CD8-positive, alpha-beta memory T cell (primary cell): ENCODE results near the gene MECR. TPM values are rescaled to one million over a fixed set of nuclear protein-coding genes. Genes with fewer than 3 reads are reported as not detected.

Experiments used
- CTCF ChIA-PET: fragments of 350-600 bp; sonication (Branson Sonifier 250); formaldehyde crosslinking; loops from one replicate; lab custom pipeline; 2021; ENCODE audit warnings: antibody characterized with exemption; lab: Charles Lee
- POLR2A ChIA-PET: fragments of 350-600 bp; sonication (Branson Sonifier 250); formaldehyde crosslinking; loops from one replicate; lab custom pipeline; 2021; ENCODE audit warnings: antibody characterized with exemption; lab: Charles Lee
- DNase-seq, 5 donors: peaks; one replicate each; pipeline versions ENCODE4 v3.0.0 to v3.0.0-alpha.2; 2020 to 2022; ENCODE audit warnings: mixed read lengths in 1 of 5
- H3K27ac ChIP-seq: one replicate; pipeline ENCODE4 v1.7.0; 2013; ENCODE audit warnings: low read depth, mild to moderate bottlenecking, low read length, moderate library complexity
- H3K27me3 ChIP-seq: 2 replicates; pipeline ENCODE4 v1.7.0; 2013; ENCODE audit warnings: low read length, mild to moderate bottlenecking; ENCODE audit not compliant: insufficient read depth, poor library complexity, severe bottlenecking
- H3K36me3 ChIP-seq: 2 replicates; pipeline ENCODE4 v1.7.0; 2013; ENCODE audit warnings: mild to moderate bottlenecking, low read length, moderate library complexity; ENCODE audit not compliant: insufficient read depth
- H3K4me1 ChIP-seq: 2 replicates; pipeline ENCODE4 v1.7.0; 2013; ENCODE audit warnings: mild to moderate bottlenecking, low read length, moderate library complexity; ENCODE audit not compliant: insufficient read depth
- H3K4me3 ChIP-seq: 2 replicates; pipeline ENCODE4 v1.7.0; 2013; ENCODE audit warnings: mild to moderate bottlenecking, low read length
- H3K9me3 ChIP-seq: 2 replicates; pipeline ENCODE4 v1.7.0; 2013; ENCODE audit warnings: mild to moderate bottlenecking, low read length
- H3K27ac Mint-ChIP-seq, 8 donors: one replicate each; pipeline ENCODE4 v1.8.0; 2020 to 2021; ENCODE audit warnings: mixed read lengths in 8 of 8, mild to moderate bottlenecking in 6 of 8, inconsistent platforms in 3 of 8, moderate library complexity in 3 of 8
- H3K27me3 Mint-ChIP-seq, 2 donors: one replicate each; pipeline ENCODE4 v1.8.0; 2020 to 2021; ENCODE audit warnings: mixed read lengths in 2 of 2, mild to moderate bottlenecking in 1 of 2, moderate library complexity in 1 of 2
- H3K36me3 Mint-ChIP-seq, 3 donors: one replicate each; pipeline ENCODE4 v1.8.0; 2020 to 2021; ENCODE audit warnings: mixed read lengths in 3 of 3, inconsistent platforms in 1 of 3, mild to moderate bottlenecking in 1 of 3
- H3K4me1 Mint-ChIP-seq, 3 donors: one replicate each; pipeline ENCODE4 v1.8.0; 2020 to 2021; ENCODE audit warnings: mixed read lengths in 3 of 3, inconsistent platforms in 1 of 3, mild to moderate bottlenecking in 1 of 3
- H3K4me3 Mint-ChIP-seq, 7 donors: one replicate each; pipeline ENCODE4 v1.8.0; 2020 to 2021; ENCODE audit warnings: mixed read lengths in 7 of 7, mild to moderate bottlenecking in 6 of 7, moderate library complexity in 4 of 7, inconsistent platforms in 2 of 7
- H3K9me3 Mint-ChIP-seq, 5 donors: one replicate each; pipeline ENCODE4 v1.8.0; 2020 to 2022; ENCODE audit warnings: mixed read lengths in 5 of 5, mild to moderate bottlenecking in 3 of 5, moderate library complexity in 2 of 5, inconsistent platforms in 1 of 5
- polyA plus RNA-seq: library from polyadenylated mRNA; unstranded; fragments of 300-500 nt; fragmentation: Illumina TruSeq; gene quantifications from one replicate; pipeline ENCODE4 v1.2.3, GENCODE V29; 2021
- total RNA-seq, 2 experiments: library from RNA; stranded (reverse); gene quantifications; one replicate each; pipeline ENCODE4 v1.2.3, GENCODE V29; 2021

MECR gene
- total and polyA plus RNA-seq, 3 experiments from 2014 or later, result 14.5 to 41.1 (median 33.8) TPM

DNA sequence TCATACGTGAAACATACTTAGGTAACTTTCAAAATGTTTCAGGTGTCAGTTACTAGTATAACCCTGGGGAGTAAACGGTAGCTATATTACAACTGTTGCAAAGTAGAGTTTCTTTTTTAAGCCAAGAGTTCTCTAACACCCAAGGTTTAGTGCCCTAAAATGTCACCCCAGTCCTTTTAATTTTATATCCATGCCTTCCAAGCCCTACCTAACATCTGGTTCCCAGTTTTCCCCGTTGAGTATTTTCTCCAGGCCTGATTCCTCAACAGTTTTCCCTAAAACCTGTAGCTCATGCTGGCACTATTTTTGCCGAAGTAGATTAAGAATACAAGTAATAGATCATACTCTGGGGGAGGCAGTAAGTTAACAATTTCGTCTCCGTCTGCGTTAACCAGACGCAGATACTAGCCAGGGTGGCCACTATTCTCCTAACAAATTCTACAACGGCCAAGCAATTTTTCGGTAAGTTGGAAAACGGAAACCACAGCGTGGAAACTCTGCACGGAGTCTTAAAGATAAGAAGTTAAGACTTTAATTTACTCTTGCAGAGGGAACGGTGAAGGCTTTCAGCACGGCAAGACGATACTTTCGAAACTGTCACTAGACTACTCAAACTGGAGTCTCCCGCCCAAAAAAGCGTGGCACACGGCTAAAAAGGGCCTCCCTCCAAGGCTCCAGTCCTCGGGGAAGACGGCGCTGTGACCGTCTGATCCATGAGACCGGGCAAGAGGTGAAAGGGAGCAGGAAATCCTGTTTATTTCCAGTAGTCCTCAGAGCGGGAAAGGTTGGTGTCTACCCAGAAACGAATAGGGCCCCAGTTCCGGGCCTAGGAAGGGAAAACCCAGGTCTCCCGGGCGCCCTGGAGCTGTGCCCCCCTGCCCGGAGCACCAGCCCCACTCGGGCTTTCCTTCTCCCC, 50.0 kb downstream of the MECR start:
- DNase-seq, result peak in 2 of 5 donors; percentile 7 to 49
- Mint-ChIP-seq H3K4me3 (peak overlapping the region; percentile 91 to 97 (median 94)), H3K36me3 (peaks cover 0 to 37% (median 8%) of the 10 kb centered on the region in 3 donors), H3K27ac (peak overlapping the region; percentile 93 to 97 (median 96)), H3K9me3 (no peaks in the 10 kb centered on the region), H3K27me3 (no peaks in the 10 kb centered on the region), H3K4me1 (peaks cover 45 to 64% (median 62%) of the 10 kb centered on the region in 3 donors)
- ChIA-PET POLR2A (interaction anchor here (0.6 to 2.8 kb wide), 11 partner anchors 10 to 852 kb away, joined by 3 to 27 read pairs (median 6); partner anchors contain the start of genes MECR, MED18, RNU11 and TAF12), CTCF (interaction anchor here (0.9 to 2.7 kb wide), 9 partner anchors 10 to 444 kb away, joined by 3 to 26 read pairs (median 5); partner anchors contain the start of gene YTHDF2)
- peak overlapping the region; percentile 85 for H3K4me3 ChIP-seq
- H3K9me3 ChIP-seq, result no peaks in the 10 kb centered on the region
- peak overlapping the region; percentile 97 for H3K27ac ChIP-seq
- H3K4me1 ChIP-seq, result peaks cover 47% of the 10 kb centered on the region
- no peaks in the 10 kb centered on the region for H3K27me3 ChIP-seq
- peaks cover 6% of the 10 kb centered on the region for H3K36me3 ChIP-seq

DNA sequence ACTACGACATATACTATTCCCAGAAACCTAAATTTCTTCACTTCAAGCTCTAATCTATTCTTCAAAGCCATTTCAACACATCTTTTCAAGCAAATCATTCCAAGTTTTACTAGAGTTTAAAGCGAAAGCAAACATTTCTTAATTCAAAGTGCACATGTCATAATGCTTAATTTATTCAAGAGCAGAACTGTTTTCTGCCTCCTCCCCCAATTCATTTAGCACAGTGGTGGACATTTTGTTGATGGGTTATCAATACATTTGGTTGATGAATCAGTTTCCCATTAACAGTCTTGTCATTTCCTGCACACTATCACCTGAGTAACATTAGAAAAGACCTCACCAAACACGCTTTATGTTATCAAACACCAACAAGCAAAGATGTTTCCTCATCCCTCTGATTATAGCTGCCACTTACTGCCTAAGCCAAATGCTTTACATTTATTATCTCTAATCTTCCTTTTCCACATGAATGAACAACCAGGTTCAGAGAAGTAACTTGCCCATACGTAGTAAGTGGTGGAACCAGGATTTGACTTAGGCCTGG, 51.0 kb downstream of the MECR start:
- Histone ChIP-seq H3K27me3 (no peaks in the 10 kb centered on the region), H3K36me3 (peaks cover 6% of the 10 kb centered on the region), H3K9me3 (no peaks in the 10 kb centered on the region), H3K4me1 (peaks cover 47% of the 10 kb centered on the region), H3K4me3 (peak overlapping the region; percentile 85), H3K27ac (peak overlapping the region; percentile 97)
- Mint-ChIP-seq H3K27ac (peak overlapping the region; percentile 9 to 97 (median 95)), H3K4me3 (peak overlapping the region; percentile 91 to 97 (median 94)), H3K9me3 (no peaks in the 10 kb centered on the region), H3K4me1 (peaks cover 45 to 64% (median 64%) of the 10 kb centered on the region in 3 donors), H3K36me3 (peaks cover 0 to 38% (median 8%) of the 10 kb centered on the region in 3 donors), H3K27me3 (no peaks in the 10 kb centered on the region)
- DNase-seq, result no peak
- POLR2A ChIA-PET, result interaction anchor here (2.3 kb wide), 1 partner anchor 295 kb away, joined by 11 read pairs; no protein-coding TSS in a partner anchor
- CTCF ChIA-PET, result interaction anchor here (0.9 to 2.7 kb wide), 2 partner anchors 9 to 298 kb away, joined by 3 to 8 read pairs; no protein-coding TSS in a partner anchor

GRCh38 chr1:29177022-29177705, 53.6 kb downstream of the MECR start:
- Histone ChIP-seq H3K4me1 (peaks cover 53% of the 10 kb centered on the region), H3K36me3 (peaks cover 6% of the 10 kb centered on the region), H3K27ac (no peak overlapping the region), H3K27me3 (no peaks in the 10 kb centered on the region), H3K4me3 (no peak overlapping the region), H3K9me3 (no peaks in the 10 kb centered on the region)
- Mint-ChIP-seq H3K36me3 (peaks cover 4 to 46% (median 12%) of the 10 kb centered on the region in 3 donors), H3K4me1 (peaks cover 57 to 67% (median 66%) of the 10 kb centered on the region in 3 donors), H3K27me3 (no peaks in the 10 kb centered on the region), H3K4me3 (peak overlapping the region; percentile 20 to 61 (median 51)), H3K27ac (peak overlapping the region; percentile 11 to 97 (median 72)), H3K9me3 (no peaks in the 10 kb centered on the region)
- POLR2A ChIA-PET, result no interaction called here
- no peak for DNase-seq
- CTCF ChIA-PET, result no interaction called here

- no peak for DNase-seq
- peak overlapping the region in 6 of 8 donors; percentile 14 to 97 (median 60) for H3K27ac Mint-ChIP-seq
- no peak overlapping the region for H3K27ac ChIP-seq
- peak overlapping the region in 5 of 7 donors; percentile 29 to 55 (median 43) for H3K4me3 Mint-ChIP-seq
- H3K36me3 Mint-ChIP-seq, result peaks cover 4 to 48% (median 14%) of the 10 kb centered on the region in 3 donors
- CTCF ChIA-PET, result no interaction called here
- no peak overlapping the region for H3K4me3 ChIP-seq
- H3K4me1 Mint-ChIP-seq, result peaks cover 61 to 70% (median 69%) of the 10 kb centered on the region in 3 donors
- H3K4me1 ChIP-seq, result peaks cover 55% of the 10 kb centered on the region
- H3K9me3 ChIP-seq, result no peaks in the 10 kb centered on the region
- peaks cover 6% of the 10 kb centered on the region for H3K36me3 ChIP-seq
- no peaks in the 10 kb centered on the region for H3K27me3 Mint-ChIP-seq
- POLR2A ChIA-PET, result no interaction called here
- H3K9me3 Mint-ChIP-seq, result no peaks in the 10 kb centered on the region
- H3K27me3 ChIP-seq, result no peaks in the 10 kb centered on the region
Observed at GRCh38 chr1:29176576-29176975, 54.2 kb downstream of the MECR start.

- H3K27me3 Mint-ChIP-seq, result no peaks in the 10 kb centered on the region
Observed at GRCh38 chr1:29172415-29172939, 58.3 kb downstream of the MECR start.

DNA sequence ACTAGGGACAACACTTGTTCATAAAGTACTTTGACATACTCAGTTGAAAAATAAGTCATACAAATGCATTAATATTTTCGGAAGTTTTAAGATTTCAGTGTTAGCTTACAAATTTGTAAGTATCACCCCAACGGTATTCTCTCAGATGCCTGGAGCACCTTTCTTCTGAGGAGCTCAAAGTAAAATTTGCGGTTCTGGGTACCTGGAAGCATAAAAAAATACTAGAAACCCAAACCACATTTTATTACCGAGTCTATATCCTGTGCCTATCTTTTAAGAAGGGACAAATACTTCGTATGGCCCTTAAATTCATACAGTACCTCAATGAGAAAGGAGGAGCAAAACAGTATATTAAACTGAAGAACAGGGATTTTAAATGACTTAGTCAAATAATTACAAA, 59.2 kb downstream of the MECR start:
- H3K36me3 Mint-ChIP-seq, result peaks cover 4 to 54% (median 13%) of the 10 kb centered on the region in 3 donors
- Histone ChIP-seq H3K27ac (no peak overlapping the region), H3K4me3 (no peak overlapping the region), H3K4me1 (peaks cover 37% of the 10 kb centered on the region), H3K27me3 (no peaks in the 10 kb centered on the region), H3K36me3 (peaks cover 3% of the 10 kb centered on the region), H3K9me3 (no peaks in the 10 kb centered on the region)
- DNase-seq, result peak in 1 of 5 donors; percentile 17
- H3K4me3 Mint-ChIP-seq, result peak overlapping the region in 6 of 7 donors; percentile 31 to 65 (median 56)
- no peaks in the 10 kb centered on the region for H3K27me3 Mint-ChIP-seq
- H3K27ac Mint-ChIP-seq, result peak overlapping the region in 4 of 8 donors; percentile 46 to 80 (median 54)
- no peaks in the 10 kb centered on the region for H3K9me3 Mint-ChIP-seq
- H3K4me1 Mint-ChIP-seq, result peaks cover 62 to 73% (median 70%) of the 10 kb centered on the region in 3 donors
- POLR2A ChIA-PET, result interaction anchor here (1.5 kb wide), 1 partner anchor 10 kb away, joined by 6 read pairs; the partner anchor contains the start of gene SRSF4
- CTCF ChIA-PET, result interaction anchor here (1.2 to 1.6 kb wide), 2 partner anchors 10 to 14 kb away, joined by 3 to 8 read pairs; partner anchors contain the start of gene SRSF4

More at GRCh38 chr1:29172415-29172939, 58.3 kb downstream of the MECR start:
- no peak overlapping the region for H3K27ac ChIP-seq
- H3K4me1 ChIP-seq, result peaks cover 47% of the 10 kb centered on the region
- ChIA-PET CTCF (interaction anchor here (0.6 kb wide), 1 partner anchor 396 kb away, joined by 3 read pairs; no protein-coding TSS in a partner anchor), POLR2A (no interaction called here)
- peak overlapping the region in 2 of 8 donors; percentile 53 to 71 for H3K27ac Mint-ChIP-seq
- H3K9me3 ChIP-seq, result no peaks in the 10 kb centered on the region
- peaks cover 63 to 73% (median 70%) of the 10 kb centered on the region in 3 donors for H3K4me1 Mint-ChIP-seq
- peaks cover 4 to 52% (median 13%) of the 10 kb centered on the region in 3 donors for H3K36me3 Mint-ChIP-seq
- H3K9me3 Mint-ChIP-seq, result no peaks in the 10 kb centered on the region
- no peaks in the 10 kb centered on the region for H3K27me3 ChIP-seq
- no peak for DNase-seq
- H3K36me3 ChIP-seq, result peaks cover 3% of the 10 kb centered on the region
- H3K4me3 Mint-ChIP-seq, result peak overlapping the region in 3 of 7 donors; percentile 8 to 59 (median 29)
- no peak overlapping the region for H3K4me3 ChIP-seq

DNA sequence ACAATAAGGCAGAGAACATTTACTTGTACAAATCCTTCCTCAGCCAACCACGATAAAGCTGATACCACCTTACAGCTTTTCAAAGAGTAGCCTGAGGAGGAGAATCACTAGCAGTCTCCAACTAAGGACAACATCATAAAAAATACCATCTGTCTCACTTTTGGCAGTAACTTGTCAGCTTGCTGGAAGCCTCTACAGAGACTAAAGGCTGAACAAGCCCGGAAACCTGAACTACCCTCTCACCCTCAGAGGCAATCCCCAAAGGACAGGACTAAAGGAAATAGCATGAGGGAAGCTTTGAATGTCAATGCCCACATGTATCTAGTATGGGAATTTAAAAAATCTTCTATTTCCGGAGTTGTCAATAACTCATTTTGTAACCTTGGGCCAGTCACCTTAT, 59.6 kb downstream of the MECR start:
- H3K27me3 Mint-ChIP-seq, result no peaks in the 10 kb centered on the region
- H3K36me3 ChIP-seq, result peaks cover 3% of the 10 kb centered on the region
- no peaks in the 10 kb centered on the region for H3K27me3 ChIP-seq
- H3K36me3 Mint-ChIP-seq, result peaks cover 4 to 57% (median 13%) of the 10 kb centered on the region in 3 donors
- no peak overlapping the region for H3K4me3 ChIP-seq
- H3K4me3 Mint-ChIP-seq, result peak overlapping the region in 6 of 7 donors; percentile 27 to 65 (median 50)
- peaks cover 37% of the 10 kb centered on the region for H3K4me1 ChIP-seq
- peak overlapping the region in 6 of 8 donors; percentile 28 to 80 (median 52) for H3K27ac Mint-ChIP-seq
- POLR2A ChIA-PET, result interaction anchor here (1.5 kb wide), 1 partner anchor 10 kb away, joined by 6 read pairs; the partner anchor contains the start of gene SRSF4
- CTCF ChIA-PET, result interaction anchor here (1.2 to 1.6 kb wide), 2 partner anchors 10 to 14 kb away, joined by 3 to 8 read pairs; partner anchors contain the start of gene SRSF4
- H3K9me3 ChIP-seq, result no peaks in the 10 kb centered on the region
- peaks cover 65 to 73% (median 70%) of the 10 kb centered on the region in 3 donors for H3K4me1 Mint-ChIP-seq
- H3K27ac ChIP-seq, result no peak overlapping the region
- DNase-seq, result no peak
- no peaks in the 10 kb centered on the region for H3K9me3 Mint-ChIP-seq
